T-helper 1 cell treated with Interleukin-12 subunit alpha and Interleukin-12 subunit beta and Interleukin-4 antibody, amounts not matched to agents 30 ng/mL and 1 ng/mL, for 36 hours (primary cell): ENCODE data around the gene SLCO3A1. TPM values are rescaled to one million over a fixed set of nuclear protein-coding genes. Genes with fewer than 3 reads are reported as not detected.
"Not testable (repeated sequence)": the region's sequence is repeated elsewhere in the genome, so short reads cannot be mapped to it uniquely, and the experiment has no call there.

Experiments used
- intact Hi-C: fragments of 100-400 bp; cut with micrococcal nuclease; formaldehyde crosslinking; loops from one replicate; pipeline ENCODE4 v1.15.1; 2024
- total RNA-seq: library from RNA; stranded (reverse); gene quantifications from 2 replicates; pipeline ENCODE4 v1.2.3, GENCODE V29; 2022

SLCO3A1 gene
- total RNA-seq, 1 donor from 2014 or later: 35.2 TPM

DNA sequence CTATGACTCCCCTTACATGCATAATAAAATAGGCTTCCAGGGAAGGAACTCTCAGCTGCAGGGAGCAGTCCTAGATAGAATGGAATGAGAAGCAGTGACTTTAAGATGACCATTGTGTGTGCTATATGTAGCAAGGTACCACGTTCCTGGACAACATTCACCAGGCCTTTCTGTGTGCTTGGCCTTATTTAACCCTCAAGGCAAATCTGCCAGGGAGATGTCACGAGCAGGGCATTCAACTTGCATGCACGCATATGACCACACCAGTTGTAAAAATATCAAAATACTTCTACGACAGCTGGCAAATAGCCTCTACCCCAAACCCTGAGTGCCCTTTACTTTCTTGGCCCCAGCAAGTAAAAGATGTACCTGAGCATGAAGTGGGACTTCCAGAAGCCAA lies 342.8 kb downstream of the SLCO3A1 start:
- intact Hi-C loops: no loop called here

DNA sequence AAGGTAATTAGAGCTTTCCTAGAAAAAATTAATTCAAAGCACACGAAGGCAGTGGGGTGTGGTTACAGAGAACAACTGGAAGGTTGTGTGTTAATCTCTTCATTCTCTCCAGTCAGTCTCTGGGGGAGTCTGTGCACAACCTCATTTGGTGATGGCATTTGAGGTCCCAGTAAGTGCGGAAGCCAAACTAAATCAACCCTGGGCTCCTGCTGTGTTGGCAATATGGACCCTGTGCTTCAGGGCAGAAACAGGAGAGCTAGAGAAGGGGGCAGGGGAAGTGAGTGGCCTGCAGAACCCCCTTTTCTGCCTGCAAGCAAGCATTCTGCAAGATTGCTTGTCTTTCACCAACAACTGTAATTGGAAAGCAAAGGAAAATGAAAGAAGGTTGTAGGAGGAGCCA lies 344.2 kb downstream of the SLCO3A1 start:
- intact Hi-C loops: no loop called here

DNA sequence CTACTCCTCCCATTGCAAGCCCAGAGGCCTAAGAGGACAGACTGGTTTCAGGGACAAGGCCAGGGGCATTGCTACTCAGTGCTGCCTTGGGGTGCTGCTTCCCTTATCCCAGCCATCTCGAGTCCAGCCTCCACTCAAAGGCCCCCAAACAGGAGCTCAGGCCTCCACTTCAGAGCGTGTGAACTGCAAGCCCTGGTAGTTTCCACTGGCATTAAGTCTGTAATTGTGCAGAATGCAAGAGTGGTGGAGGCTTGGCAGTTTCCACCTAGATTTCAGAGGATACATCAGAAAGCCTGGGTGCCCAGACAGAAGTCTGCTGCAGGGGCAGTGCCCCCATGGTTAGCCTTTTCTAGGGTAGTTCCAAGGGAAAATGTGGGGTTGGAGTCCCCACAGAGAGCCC lies 347.4 kb downstream of the SLCO3A1 start:
- intact Hi-C loops: no loop called here

DNA sequence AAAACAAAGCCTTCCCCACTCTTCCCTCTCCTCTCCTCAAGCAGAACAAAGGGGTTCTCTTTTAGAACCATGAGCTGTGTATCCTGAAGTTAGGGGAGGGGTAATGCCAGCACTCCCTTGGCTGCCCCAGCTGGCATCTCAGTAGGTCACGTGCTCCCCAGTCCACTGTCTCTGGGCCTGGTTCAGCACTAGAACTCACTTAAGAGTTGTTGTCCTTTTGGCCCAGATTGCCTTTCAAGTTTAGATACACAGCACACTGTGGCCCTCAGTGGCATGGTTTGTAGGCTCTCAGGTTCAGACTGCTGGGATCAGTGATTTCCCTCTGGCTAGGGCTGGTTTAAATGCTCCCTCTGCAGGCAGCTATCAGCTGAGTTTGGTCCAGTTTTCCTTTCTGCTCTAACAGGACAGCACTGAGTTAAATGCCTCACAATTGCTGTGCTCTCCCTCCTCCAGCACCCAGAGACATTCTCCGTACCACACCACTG lies 351.8 kb downstream of the SLCO3A1 start:
- intact Hi-C loops: no loop called here

DNA sequence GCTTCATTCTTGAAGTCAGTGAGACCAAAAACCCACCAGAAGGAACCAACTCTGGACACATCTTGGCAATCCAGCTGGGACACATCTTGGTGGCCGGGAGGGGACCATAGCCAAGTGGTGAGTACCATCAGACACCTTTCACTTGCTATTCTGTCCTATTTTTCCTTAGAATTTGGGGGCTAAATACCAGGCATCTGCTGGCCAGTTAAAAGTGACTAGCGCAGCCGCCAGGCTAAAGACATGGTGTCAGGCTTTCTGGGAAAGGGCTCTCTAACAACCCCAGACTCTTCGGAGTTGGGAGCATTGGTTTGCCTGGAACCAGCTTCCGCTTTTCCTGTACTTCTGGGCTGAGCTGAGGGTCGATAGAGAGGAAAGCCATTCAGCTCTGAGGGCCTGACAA lies 354.1 kb downstream of the SLCO3A1 start:
- intact Hi-C loops: not testable (repeated sequence)
